ENCODE measurements around the gene MYLK. TPM values are rescaled to one million over a fixed set of nuclear protein-coding genes. Genes with fewer than 3 reads are reported as not detected.

The MYLK gene
- total RNA-seq, 2 donors from 2014 or later: 4.7 to 6.6 TPM

- TF ChIP-seq, protein P1, sequence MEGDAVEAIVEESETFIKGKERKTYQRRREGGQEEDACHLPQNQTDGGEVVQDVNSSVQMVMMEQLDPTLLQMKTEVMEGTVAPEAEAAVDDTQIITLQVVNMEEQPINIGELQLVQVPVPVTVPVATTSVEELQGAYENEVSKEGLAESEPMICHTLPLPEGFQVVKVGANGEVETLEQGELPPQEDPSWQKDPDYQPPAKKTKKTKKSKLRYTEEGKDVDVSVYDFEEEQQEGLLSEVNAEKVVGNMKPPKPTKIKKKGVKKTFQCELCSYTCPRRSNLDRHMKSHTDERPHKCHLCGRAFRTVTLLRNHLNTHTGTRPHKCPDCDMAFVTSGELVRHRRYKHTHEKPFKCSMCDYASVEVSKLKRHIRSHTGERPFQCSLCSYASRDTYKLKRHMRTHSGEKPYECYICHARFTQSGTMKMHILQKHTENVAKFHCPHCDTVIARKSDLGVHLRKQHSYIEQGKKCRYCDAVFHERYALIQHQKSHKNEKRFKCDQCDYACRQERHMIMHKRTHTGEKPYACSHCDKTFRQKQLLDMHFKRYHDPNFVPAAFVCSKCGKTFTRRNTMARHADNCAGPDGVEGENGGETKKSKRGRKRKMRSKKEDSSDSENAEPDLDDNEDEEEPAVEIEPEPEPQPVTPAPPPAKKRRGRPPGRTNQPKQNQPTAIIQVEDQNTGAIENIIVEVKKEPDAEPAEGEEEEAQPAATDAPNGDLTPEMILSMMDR (conservative IDR thresholded peaks at IDR 0.05): no peak
- Mint-ChIP-seq H3K27me3 (ENCODE audit: insufficient read depth) (no peaks in the 10 kb centered on the region), H3K4me3 (no peak overlapping the region), H3K4me1 (peaks cover 5% of the 10 kb centered on the region), H3K27ac (no peak overlapping the region), H3K9me3 (no peaks in the 10 kb centered on the region), H3K36me3 (ENCODE audit: low read depth) (no peaks in the 10 kb centered on the region)
- Histone ChIP-seq H3K27me3 (ENCODE audit: control insufficient read depth, insufficient read depth, low read length, poor library complexity, severe bottlenecking) (no peaks in the 10 kb centered on the region), H3K4me3 (ENCODE audit: low read length) (no peak overlapping the region), H3K27ac (ENCODE audit: low read depth, low read length) (no peak overlapping the region), H3K36me3 (ENCODE audit: control insufficient read depth, insufficient read depth, low read length) (no peaks in the 10 kb centered on the region), H3K9ac (ENCODE audit: extremely low read depth, low read length, poor library complexity, severe bottlenecking) (no peak overlapping the region), H3K9me3 (ENCODE audit: control insufficient read depth, low read length) (no peaks in the 10 kb centered on the region), H3K4me1 (ENCODE audit: control insufficient read depth, insufficient read depth, low read length) (no peaks in the 10 kb centered on the region)
- WGBS, 2 experiments (ENCODE audit: insufficient coverage in 1 of 2, insufficient read length in 1 of 2): 92% methylated on average over 3 of the region's 3 CpGs
- no peak for DNase-seq
Measured at GRCh38 chr3:123769356-123769743, 114.8 kb downstream of the MYLK start.

- Histone ChIP-seq H3K36me3 (ENCODE audit: control insufficient read depth, insufficient read depth, low read length) (no peaks in the 10 kb centered on the region), H3K9me3 (ENCODE audit: control insufficient read depth, low read length) (no peaks in the 10 kb centered on the region), H3K9ac (ENCODE audit: extremely low read depth, low read length, poor library complexity, severe bottlenecking) (no peak overlapping the region), H3K4me3 (ENCODE audit: low read length) (no peak overlapping the region), H3K4me1 (ENCODE audit: control insufficient read depth, insufficient read depth, low read length) (no peaks in the 10 kb centered on the region), H3K27ac (ENCODE audit: low read depth, low read length) (no peak overlapping the region), H3K27me3 (ENCODE audit: control insufficient read depth, insufficient read depth, low read length, poor library complexity, severe bottlenecking) (no peaks in the 10 kb centered on the region)
- 86 to 100% methylated on average over 8 of the region's 8 CpGs for WGBS, 2 experiments (ENCODE audit: insufficient coverage in 1 of 2, insufficient read length in 1 of 2)
- H3K36me3 Mint-ChIP-seq (ENCODE audit: low read depth): no peaks in the 10 kb centered on the region
- DNase-seq: no peak
- TF ChIP-seq, protein P1 (conservative IDR thresholded peaks at IDR 0.05): no peak
- H3K4me1 Mint-ChIP-seq: peaks cover 5% of the 10 kb centered on the region
- H3K27ac Mint-ChIP-seq: no peak overlapping the region
- H3K27me3 Mint-ChIP-seq (ENCODE audit: insufficient read depth): no peaks in the 10 kb centered on the region
- no peaks in the 10 kb centered on the region for H3K9me3 Mint-ChIP-seq
- no peak overlapping the region for H3K4me3 Mint-ChIP-seq
Measured at GRCh38 chr3:123768480-123769355, 115.4 kb downstream of the MYLK start.

DNA sequence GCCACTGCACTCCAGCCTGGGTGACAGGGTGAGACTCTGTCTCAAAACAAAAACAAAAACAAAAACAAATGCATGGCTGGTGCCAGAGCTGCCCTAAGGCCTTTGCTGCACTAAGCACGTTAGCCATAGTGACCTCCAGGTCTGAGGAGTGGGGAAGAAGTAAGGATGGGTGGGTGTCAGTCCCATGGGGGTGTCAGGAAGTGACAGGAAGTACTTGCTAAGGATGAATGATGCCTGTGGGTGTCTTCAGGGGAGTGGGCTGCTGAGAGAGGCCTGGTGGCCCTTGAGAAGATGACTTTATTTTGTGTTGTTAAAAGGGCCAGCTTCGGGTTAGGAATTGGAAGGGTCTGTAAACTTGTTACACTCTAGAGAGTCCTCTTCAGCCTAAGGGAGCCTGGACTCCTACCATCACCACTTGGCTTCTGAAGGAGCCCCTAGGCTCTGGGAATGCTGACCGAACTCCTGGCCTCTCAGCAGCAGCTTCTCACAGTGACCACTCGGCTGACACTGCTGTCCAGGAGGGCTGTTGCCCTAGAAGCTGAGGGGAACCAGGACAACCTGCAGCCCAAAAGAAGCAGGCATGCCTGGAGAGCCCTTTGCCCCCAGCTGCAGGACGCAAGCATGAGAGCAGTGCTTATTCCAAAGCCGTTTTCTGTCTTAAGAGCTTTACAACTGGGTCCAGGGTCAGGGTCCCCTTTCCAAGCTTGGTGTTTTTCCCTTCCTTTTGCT is 116.4 kb downstream of the MYLK start:
- Histone ChIP-seq H3K4me1 (ENCODE audit: control insufficient read depth, insufficient read depth, low read length) (no peaks in the 10 kb centered on the region), H3K4me3 (ENCODE audit: low read length) (no peak overlapping the region), H3K27ac (ENCODE audit: low read depth, low read length) (no peak overlapping the region), H3K9ac (ENCODE audit: extremely low read depth, low read length, poor library complexity, severe bottlenecking) (no peak overlapping the region), H3K27me3 (ENCODE audit: control insufficient read depth, insufficient read depth, low read length, poor library complexity, severe bottlenecking) (no peaks in the 10 kb centered on the region), H3K36me3 (ENCODE audit: control insufficient read depth, insufficient read depth, low read length) (no peaks in the 10 kb centered on the region), H3K9me3 (ENCODE audit: control insufficient read depth, low read length) (no peaks in the 10 kb centered on the region)
- Mint-ChIP-seq H3K4me3 (no peak overlapping the region), H3K27ac (no peak overlapping the region), H3K36me3 (ENCODE audit: low read depth) (no peaks in the 10 kb centered on the region), H3K9me3 (no peaks in the 10 kb centered on the region), H3K27me3 (ENCODE audit: insufficient read depth) (no peaks in the 10 kb centered on the region), H3K4me1 (peaks cover 5% of the 10 kb centered on the region)
- TF ChIP-seq, protein P1 (conservative IDR thresholded peaks at IDR 0.05): no peak
- DNase-seq: no peak
- 82 to 94% methylated on average over 5 to 6 of the region's 6 CpGs for WGBS, 2 experiments (ENCODE audit: insufficient coverage in 1 of 2, insufficient read length in 1 of 2)

All from endodermal cell (in vitro differentiated cells).